Urothelium cell line (cell line): ENCODE data around the gene ITGB2.

Experiments
- DNase-seq: peaks from one replicate; pipeline ENCODE4 v3.0.0; 2011; ENCODE audit warnings: low spot score, mixed read lengths
- FAIRE-seq: peaks from 2 replicates; lab custom pipeline; 2011; peaks lifted over from hg19 to GRCh38; lab: Jason Lieb, UNC

The ITGB2 gene

GRCh38 chr21:44942566-44942965, 21.9 kb upstream of the ITGB2 start:
- DNase-seq (no peak), FAIRE-seq (no peak)

GRCh38 chr21:44941567-44941966, 20.9 kb upstream of the ITGB2 start:
- no peak for FAIRE-seq
- DNase-seq, result no peak

- FAIRE-seq (no peak), DNase-seq (peak; percentile 17)
Observed at GRCh38 chr21:44940116-44940631, 19.5 kb upstream of the ITGB2 start.

- peak; percentile 90 for DNase-seq
- FAIRE-seq, result no peak
Observed at GRCh38 chr21:44939532-44940115, 18.9 kb upstream of the ITGB2 start, which contains the start of gene SLX9. Gene SLX9, plus strand, starts transcription at chr21:44940029. Its CDS starts 29 bp downstream, at chr21:44940058.

- DNase-seq (no peak), FAIRE-seq (no peak)
Observed at GRCh38 chr21:44938772-44939531, 18.3 kb upstream of the ITGB2 start.

GRCh38 chr21:44935533-44935927, 14.8 kb upstream of the ITGB2 start:
- FAIRE-seq, result no peak

GRCh38 chr21:44934797-44935532, 14.3 kb upstream of the ITGB2 start:
- no peak for DNase-seq

More at GRCh38 chr21:44935533-44935927, 14.8 kb upstream of the ITGB2 start:
- no peak for DNase-seq

GRCh38 chr21:44934276-44934675, 13.6 kb upstream of the ITGB2 start:
- FAIRE-seq (no peak), DNase-seq (no peak)

More at GRCh38 chr21:44934797-44935532, 14.3 kb upstream of the ITGB2 start:
- no peak for FAIRE-seq

GRCh38 chr21:44933918-44934260, 13.2 kb upstream of the ITGB2 start:
- no peak for DNase-seq
- no peak for FAIRE-seq

GRCh38 chr21:44933199-44933917, 12.7 kb upstream of the ITGB2 start:
- no peak for FAIRE-seq
- no peak for DNase-seq

GRCh38 chr21:44932408-44933181, 11.9 kb upstream of the ITGB2 start:
- FAIRE-seq, result no peak
- no peak for DNase-seq

- FAIRE-seq, result no peak
Observed at GRCh38 chr21:44931501-44932407, 11.1 kb upstream of the ITGB2 start.

GRCh38 chr21:44931137-44931500, 10.4 kb upstream of the ITGB2 start:
- no peak for FAIRE-seq
- peak; percentile 25 for DNase-seq

More at GRCh38 chr21:44931501-44932407, 11.1 kb upstream of the ITGB2 start:
- no peak for DNase-seq

GRCh38 chr21:44930543-44930981, 9.9 kb upstream of the ITGB2 start:
- FAIRE-seq (no peak), DNase-seq (no peak)

GRCh38 chr21:44929799-44930542, 9.3 kb upstream of the ITGB2 start:
- peak; percentile 13 for FAIRE-seq

GRCh38 chr21:44929242-44929798, 8.6 kb upstream of the ITGB2 start:
- no peak for FAIRE-seq
- peak; percentile 17 for DNase-seq

More at GRCh38 chr21:44929799-44930542, 9.3 kb upstream of the ITGB2 start:
- DNase-seq, result no peak

- peak; percentile 82 for FAIRE-seq
Observed at GRCh38 chr21:44928500-44929241, 8.0 kb upstream of the ITGB2 start.

More at GRCh38 chr21:44928500-44929241, 8.0 kb upstream of the ITGB2 start:
- peak; percentile 65 for DNase-seq
